Measurements from ENCODE around the gene GPR158.

DNA sequence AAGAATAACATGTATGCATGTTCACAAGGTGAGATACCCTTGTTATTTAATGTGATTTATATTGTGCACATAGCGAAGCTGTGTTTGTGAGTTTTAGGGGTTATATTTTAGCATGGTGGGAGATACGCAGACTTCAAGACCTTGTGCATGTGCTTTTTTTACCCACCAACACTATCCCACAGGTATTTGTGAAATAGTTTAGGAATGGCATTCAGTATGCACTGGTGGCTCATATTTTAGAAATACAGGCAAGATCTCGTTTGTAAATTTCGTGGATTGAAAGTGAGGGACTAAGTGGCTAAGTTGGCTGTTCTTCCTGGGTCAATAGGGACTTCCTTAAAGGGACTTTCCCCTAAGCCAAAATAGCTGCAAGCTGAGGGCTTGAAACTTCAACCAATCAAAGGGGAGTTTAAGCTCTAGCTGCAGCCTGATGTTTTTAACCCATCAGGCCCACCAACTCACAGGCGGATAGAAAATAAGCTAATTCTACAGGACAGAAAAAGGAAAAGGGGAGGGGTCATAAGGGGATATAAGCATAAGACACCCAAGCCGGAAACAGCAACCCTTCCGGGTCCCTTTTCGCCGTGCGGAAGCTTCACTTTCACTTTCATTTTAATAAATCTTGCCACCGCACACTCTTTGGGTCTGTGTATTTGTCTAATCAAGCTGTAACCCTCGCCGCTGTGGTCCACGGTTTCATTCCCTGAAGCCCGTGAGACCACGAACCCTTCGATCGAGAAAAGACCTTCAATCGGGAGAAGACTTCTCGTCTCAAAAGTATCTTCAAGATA is 291.0 kb downstream of the GPR158 start:
- TF ChIP-seq, protein P1, sequence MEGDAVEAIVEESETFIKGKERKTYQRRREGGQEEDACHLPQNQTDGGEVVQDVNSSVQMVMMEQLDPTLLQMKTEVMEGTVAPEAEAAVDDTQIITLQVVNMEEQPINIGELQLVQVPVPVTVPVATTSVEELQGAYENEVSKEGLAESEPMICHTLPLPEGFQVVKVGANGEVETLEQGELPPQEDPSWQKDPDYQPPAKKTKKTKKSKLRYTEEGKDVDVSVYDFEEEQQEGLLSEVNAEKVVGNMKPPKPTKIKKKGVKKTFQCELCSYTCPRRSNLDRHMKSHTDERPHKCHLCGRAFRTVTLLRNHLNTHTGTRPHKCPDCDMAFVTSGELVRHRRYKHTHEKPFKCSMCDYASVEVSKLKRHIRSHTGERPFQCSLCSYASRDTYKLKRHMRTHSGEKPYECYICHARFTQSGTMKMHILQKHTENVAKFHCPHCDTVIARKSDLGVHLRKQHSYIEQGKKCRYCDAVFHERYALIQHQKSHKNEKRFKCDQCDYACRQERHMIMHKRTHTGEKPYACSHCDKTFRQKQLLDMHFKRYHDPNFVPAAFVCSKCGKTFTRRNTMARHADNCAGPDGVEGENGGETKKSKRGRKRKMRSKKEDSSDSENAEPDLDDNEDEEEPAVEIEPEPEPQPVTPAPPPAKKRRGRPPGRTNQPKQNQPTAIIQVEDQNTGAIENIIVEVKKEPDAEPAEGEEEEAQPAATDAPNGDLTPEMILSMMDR (IDR thresholded peaks at IDR 0.05; ENCODE audit: control extremely low read depth in 1 of 3, insufficient read depth in 1 of 3, low read depth in 1 of 3, low read length in 3 of 3) = no peak
- TF ChIP-seq E2F6 (IDR thresholded peaks at IDR 0.05) (no peak), POLR2AphosphoS5 (IDR thresholded peaks at IDR 0.05; ENCODE audit: low read depth, low read length) (no peak), EGR1 (IDR thresholded peaks at IDR 0.05; ENCODE audit: borderline replicate concordance, low read depth, low read length) (no peak)
